Posterior cingulate gyrus (tissue), 11 donors: ENCODE results near the gene RTEL1.

Source experiments
- DNase-seq, 10 donors: peaks; one replicate each; pipeline versions ENCODE4 v3.0.0 to v3.0.0-alpha.2; 2020 to 2021; ENCODE audit warnings: mixed read lengths in 3 of 10
- intact Hi-C: fragments of 100-400 bp; cut with DNase I; formaldehyde crosslinking; loops from one replicate; pipeline ENCODE4 v1.15.1; 2023

RTEL1 gene

DNA sequence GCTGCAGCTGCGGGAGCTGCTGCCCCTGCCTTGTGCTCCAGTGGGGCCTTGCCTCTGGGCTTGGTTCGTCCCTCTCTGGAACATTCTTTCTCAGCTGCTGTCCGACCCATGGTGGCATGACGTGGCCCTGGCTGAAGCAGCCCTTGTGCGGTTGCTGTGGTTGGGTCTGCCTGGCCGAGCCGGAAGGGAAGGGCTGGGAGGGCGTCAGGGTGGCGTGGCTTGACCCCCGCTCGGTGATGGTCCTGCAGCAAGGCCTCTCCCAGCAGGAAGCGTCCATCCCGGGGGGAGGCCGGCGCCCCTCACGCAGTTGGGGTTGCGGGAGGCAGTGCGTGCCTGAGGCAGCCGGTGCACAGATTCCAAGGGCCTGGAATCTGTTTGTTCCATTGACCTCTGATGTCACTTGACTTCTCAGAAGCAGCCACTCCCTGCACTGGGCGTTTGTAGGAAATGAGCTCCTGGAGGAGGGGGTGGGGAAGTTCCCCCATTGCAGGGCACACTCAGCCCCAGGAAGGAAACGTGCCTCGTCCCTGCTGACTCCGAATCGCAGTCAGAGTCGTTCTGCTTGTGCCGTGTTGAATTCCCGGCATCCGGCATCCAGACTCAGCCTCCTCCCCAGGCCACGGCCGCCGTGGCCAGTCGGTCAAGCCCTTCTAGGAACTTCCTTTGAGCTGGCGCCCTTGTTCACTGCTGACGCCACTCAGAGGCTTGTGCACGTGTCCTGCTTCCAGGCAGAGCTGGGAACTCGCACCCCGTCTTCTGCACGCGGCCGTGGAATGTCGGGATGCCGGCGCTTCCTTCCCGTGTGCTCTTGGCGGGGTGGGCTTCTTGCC lies 28.6 kb downstream of the RTEL1 start:
- no peak for DNase-seq
- intact Hi-C loops = no loop called here

GRCh38 chr20:63687419-63688178 lies 29.5 kb downstream of the RTEL1 start:
- intact Hi-C loops = no loop called here
- DNase-seq = no peak

GRCh38 chr20:63688228-63689045 lies 30.3 kb downstream of the RTEL1 start:
- intact Hi-C loops = no loop called here
- DNase-seq = no peak

- intact Hi-C loops = no loop called here
- DNase-seq = no peak
Observed at GRCh38 chr20:63689046-63690002, 31.2 kb downstream of the RTEL1 start.

DNA sequence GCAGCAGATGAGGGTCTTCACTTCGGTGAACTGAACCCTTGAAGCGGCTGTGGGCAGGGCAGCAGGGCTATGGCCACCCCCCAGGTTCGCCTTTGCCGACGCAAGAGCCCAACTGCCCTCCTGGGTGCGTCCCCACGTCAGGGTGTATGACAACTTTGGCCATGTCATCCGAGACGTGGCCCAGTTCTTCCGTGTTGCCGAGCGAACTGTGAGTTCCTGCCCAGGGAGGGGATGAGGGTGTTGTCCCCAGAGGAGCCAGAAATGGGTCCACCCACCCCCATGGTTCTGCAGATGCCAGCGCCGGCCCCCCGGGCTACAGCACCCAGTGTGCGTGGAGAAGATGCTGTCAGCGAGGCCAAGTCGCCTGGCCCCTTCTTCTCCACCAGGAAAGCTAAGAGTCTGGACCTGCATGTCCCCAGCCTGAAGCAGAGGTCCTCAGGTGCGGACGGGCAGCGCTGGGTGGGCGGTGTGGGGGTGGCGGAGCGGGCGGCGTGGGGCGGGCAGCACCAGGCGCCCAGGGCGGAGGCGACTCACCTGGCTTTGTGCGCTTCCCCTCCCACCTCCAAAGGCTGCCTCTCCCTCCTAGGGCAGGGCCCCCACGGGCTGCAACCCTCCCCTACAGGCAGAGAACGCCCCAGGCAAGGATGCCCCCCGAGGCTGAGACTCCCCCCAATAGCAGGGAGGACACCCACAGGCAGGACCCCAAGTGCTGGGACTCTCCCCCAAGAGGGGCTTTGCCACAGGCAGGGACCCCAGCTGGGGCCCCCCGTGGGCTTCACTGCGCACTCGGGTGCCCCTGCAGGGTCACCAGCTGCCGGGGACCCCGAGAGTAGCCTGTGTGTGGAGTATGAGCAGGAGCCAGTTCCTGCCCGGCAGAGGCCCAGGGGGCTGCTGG lies 32.1 kb downstream of the RTEL1 start:
- intact Hi-C loops = no loop called here
- DNase-seq = no peak

GRCh38 chr20:63690898-63691710 lies 33.0 kb downstream of the RTEL1 start:
- no peak for DNase-seq
- intact Hi-C loops = no loop called here

- peak in 1 of 10 donors; percentile 6 for DNase-seq
- intact Hi-C loops = no loop called here
Observed at GRCh38 chr20:63691711-63692435, 33.8 kb downstream of the RTEL1 start.

DNA sequence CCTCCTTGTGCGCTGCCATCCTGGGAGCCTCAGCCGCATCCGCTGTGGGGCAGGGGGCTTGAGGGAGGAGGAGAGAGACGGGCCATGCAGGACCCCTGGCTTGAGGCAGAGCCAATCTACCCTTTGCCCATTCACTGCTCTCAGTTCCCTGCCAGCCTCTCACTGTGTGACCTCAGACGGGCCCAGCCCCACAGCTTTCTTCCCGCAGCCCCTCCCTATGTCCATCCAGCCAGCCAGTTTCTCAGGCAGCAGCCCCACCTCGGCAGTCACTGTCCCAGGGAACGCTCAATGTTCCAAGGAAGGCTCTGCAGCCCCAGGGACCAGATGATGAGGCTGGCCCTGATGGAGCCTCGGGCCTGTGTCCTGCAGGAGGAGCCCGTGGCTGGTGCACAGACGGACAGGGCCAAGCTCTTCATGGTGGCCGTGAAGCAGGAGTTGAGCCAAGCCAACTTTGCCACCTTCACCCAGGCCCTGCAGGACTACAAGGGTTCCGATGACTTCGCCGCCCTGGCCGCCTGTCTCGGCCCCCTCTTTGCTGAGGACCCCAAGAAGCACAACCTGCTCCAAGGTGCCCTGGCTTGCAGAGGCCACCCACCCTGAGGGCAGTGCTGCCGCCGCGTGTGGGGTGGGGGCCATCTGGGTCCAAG lies 34.4 kb downstream of the RTEL1 start:
- intact Hi-C loops = no loop called here
- DNase-seq = peak in 2 of 10 donors; percentile 4 to 72

DNA sequence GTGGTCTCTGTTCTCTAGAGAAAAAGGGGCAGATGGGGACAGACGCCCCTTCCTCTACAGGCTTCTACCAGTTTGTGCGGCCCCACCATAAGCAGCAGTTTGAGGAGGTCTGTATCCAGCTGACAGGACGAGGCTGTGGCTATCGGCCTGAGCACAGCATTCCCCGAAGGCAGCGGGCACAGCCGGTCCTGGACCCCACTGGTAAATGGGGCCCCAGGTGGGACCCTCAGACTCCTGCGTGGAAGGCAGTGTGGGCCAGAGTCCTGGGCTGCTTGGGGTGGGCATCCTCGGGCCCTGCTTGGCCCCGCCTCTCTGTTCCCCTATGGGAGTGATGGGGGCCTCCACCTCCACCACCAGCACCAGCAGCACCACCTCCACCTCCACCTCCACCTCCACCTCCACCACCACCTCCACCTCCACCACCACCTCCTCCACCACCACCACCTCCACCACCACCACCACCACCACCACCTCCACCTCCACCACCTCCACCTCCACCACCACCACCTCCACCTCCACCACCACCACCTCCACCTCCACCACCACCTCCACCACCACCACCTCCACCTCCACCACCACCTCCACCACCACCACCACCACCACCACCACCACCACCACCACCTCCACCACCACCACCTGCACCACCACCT lies 35.1 kb downstream of the RTEL1 start:
- intact Hi-C loops = no loop called here

DNA sequence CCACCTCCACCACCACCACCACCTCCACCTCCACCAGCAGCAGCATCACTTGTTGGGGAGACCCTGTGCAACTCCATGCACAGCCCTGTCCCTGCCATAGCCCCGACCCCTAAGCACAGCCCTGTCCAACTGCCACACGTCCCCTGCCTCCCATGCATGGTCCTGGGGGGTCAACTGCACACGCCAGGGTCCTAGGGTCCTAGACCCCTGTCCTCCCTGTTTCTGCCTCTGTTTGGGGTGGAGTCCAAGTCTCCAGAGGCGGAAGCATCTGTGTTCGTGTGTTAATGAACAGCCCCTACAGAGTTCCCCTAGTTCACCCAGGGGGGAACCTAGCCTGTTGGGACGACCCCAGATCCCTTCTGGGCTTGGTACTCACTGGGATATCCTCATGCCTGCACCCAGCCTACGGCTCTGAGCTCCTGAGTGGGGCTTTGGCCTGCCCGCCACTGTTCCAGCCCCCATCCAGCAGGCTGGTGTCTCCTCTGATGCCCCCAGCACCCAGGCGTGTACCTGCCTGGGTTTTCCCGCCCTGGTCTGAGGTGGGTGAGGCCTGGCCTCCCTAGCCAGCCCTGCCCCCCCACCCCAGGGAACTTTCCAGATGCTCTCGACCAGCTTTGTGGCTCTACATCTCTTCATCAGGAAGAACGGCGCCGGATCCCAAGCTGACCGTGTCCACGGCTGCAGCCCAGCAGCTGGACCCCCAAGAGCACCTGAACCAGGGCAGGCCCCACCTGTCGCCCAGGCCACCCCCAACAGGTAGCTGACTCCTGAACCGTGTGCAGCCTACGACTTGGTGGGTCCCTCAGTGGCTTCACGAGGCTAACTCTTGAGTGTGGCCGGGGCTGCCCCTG lies 35.8 kb downstream of the RTEL1 start:
- peak in 1 of 10 donors; percentile 76 for DNase-seq
- intact Hi-C loops = no loop called here

More for the DNA sequence above, 35.1 kb downstream of the RTEL1 start:
- no peak for DNase-seq

GRCh38 chr20:63694584-63695423 lies 36.7 kb downstream of the RTEL1 start:
- DNase-seq = peak in 1 of 10 donors; percentile 81

GRCh38 chr20:63695424-63696305 lies 37.6 kb downstream of the RTEL1 start:
- peak in 3 of 10 donors; percentile 31 to 69 (median 39) for DNase-seq
- intact Hi-C loops = no loop called here

More at GRCh38 chr20:63694584-63695423, 36.7 kb downstream of the RTEL1 start:
- intact Hi-C loops = no loop called here

GRCh38 chr20:63696306-63696627 lies 38.2 kb downstream of the RTEL1 start:
- peak in 2 of 10 donors; percentile 63 to 69 for DNase-seq
- intact Hi-C loops = no loop called here
